T-helper 22 cell (primary cell): Measurements from ENCODE around the gene SLCO1A2.
"Not testable (repeated sequence)": the region's sequence is repeated elsewhere in the genome, so short reads cannot be mapped to it uniquely, and the experiment has no call there.

Experiments used
- DNase-seq: peaks from one replicate; pipeline ENCODE4 v3.0.0-alpha.2; 2020; ENCODE audit warnings: low read depth

SLCO1A2 gene, protein sequence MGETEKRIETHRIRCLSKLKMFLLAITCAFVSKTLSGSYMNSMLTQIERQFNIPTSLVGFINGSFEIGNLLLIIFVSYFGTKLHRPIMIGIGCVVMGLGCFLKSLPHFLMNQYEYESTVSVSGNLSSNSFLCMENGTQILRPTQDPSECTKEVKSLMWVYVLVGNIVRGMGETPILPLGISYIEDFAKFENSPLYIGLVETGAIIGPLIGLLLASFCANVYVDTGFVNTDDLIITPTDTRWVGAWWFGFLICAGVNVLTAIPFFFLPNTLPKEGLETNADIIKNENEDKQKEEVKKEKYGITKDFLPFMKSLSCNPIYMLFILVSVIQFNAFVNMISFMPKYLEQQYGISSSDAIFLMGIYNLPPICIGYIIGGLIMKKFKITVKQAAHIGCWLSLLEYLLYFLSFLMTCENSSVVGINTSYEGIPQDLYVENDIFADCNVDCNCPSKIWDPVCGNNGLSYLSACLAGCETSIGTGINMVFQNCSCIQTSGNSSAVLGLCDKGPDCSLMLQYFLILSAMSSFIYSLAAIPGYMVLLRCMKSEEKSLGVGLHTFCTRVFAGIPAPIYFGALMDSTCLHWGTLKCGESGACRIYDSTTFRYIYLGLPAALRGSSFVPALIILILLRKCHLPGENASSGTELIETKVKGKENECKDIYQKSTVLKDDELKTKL

DNA sequence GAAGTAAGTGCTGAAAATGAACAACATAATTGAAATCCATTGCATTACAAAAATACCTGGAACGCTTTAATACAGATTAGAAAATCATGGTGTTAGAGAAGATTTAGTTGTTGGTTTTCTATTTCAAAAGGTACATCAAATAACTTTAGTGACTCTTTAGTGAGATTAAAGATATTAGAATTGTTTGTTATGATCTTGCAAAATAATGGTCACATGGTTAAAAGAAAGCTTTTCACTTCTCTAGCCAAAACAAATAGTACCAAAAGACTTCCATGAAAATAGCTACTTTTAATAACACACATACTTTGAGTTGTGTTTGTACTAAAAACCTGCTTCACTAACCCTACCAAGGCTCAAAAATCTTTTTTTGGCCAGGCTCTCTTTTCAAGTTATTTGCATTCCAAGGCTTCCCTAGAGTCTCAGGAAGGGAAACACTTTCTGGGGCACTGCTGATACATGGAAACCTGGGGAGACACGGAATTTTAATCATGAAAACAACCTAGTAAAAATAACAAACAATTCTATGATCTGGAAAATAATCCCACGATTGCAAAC, at the start of gene SLCO1A2:
TSS of gene SLCO1A2 (minus strand) at position 147 of the 555 bp plus-strand sequence. CDS start 270 bp downstream, outside the sequence.
- no peak for DNase-seq

GRCh38 chr12:21384261-21384660, 49.5 kb upstream of the SLCO1A2 start:
- no peak for DNase-seq

DNA sequence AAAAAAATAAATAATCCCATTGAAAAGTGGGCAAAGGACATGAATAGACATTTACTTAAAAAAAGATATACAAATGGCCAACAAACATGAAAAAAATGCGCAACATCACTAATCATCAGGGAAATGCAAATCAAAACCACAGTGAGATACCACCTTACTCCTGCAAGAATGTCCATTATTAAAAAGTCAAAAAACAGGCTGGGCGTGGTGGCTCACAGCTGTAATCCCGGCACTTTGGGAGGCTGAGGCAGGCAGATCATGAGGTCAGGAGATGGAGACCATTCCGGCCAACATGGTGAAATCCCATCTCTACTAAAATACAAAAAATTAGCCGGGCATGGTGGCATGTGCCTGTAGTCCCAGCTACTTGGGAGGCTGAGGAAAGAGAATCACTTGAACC, 46.6 kb upstream of the SLCO1A2 start:
- not testable (repeated sequence) for DNase-seq

- DNase-seq: no peak
Measured at GRCh38 chr12:21379218-21379617, 44.5 kb upstream of the SLCO1A2 start.

DNA sequence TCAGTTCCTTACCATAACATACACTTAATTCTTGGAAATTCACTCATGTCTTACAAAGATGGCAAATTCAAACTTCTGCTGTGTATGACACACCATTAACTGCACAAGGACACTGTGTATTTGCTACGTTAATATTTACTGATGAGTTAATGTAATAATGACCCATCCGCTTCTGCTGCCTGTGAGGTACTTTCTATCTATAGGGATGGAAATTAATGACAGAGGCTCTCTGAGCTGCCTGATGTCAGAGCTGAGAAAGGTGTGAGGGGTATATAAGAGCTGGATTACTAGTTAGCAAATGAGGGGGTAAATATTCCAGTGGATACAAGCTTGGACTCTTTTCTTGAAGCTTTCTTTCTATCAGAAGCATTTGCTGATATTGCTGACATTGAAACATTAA, 37.9 kb upstream of the SLCO1A2 start, which contains the start of gene IAPP:
TSS of gene IAPP (plus strand) at position 301 of the 400 bp plus-strand sequence. CDS start 450 bp downstream, outside the sequence.
- no peak for DNase-seq

GRCh38 chr12:21370845-21371449, 36.2 kb upstream of the SLCO1A2 start:
- DNase-seq: no peak

DNA sequence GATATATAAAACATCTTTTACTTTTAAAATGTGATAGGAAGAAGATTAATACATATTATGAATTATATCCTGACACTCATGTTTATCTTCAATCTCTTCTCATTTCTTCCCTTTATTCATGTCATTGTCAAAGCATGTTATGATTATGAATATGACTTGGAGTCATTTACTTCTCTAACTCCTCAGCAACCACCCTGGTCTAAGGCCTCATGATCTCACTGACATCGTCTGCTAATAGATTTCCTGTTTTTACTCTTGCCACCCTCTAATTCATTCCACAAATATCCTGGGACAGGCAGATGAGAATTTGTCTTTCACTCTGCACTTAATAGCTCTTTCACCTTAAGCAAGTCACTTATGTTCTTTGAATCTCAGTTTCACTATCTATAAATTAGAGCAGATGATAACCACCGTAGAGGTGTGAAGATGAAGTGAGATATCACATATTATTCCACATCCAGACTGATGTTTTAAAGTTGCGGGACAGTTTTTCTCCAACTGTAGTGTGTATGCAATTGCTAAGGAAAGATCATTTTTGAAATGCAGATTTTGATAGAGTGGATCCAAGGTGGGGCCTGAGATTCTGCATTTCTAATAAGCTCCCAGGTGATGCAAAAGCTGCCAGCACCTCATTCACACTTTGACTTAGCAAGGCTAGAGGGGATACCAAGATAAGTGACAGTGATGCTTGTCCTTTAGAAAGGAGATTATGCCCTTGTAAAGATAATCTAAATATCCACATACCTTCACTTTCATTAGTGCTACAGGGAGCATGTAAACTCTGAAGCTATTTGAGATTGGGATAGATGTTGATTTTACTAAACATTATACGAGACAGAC, 34.6 kb upstream of the SLCO1A2 start:
- no peak for DNase-seq

GRCh38 chr12:21360632-21361031, 25.9 kb upstream of the SLCO1A2 start:
- DNase-seq: not testable (repeated sequence)

GRCh38 chr12:21354641-21355040, 19.9 kb upstream of the SLCO1A2 start:
- no peak for DNase-seq

GRCh38 chr12:21353948-21354347, 19.2 kb upstream of the SLCO1A2 start:
- DNase-seq: no peak

GRCh38 chr12:21353487-21353886, 18.8 kb upstream of the SLCO1A2 start:
- DNase-seq: no peak

DNA sequence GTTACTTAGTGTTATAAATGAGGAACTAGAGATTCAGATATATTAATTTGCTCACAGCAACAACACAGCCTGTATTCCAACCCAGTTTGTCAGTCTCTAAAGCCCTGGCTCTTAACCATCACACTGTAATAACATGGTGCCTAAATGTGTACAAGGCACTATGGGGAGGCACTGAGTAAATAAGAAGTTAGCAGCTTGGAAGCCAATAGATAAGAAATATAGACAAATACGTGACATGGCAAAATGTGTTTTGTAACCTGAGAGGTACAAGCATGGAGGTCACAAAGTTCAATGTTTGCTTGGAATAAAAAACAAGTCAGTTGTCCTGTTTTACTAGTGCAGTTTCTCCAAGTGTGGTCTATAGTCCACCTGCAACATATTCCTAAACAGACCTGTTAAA, 16.3 kb upstream of the SLCO1A2 start:
- no peak for DNase-seq

- no peak for DNase-seq
Measured at GRCh38 chr12:21346542-21347205, 12.0 kb upstream of the SLCO1A2 start.

- no peak for DNase-seq
Measured at GRCh38 chr12:21343636-21344035, 8.9 kb upstream of the SLCO1A2 start.

GRCh38 chr12:21341769-21342168, 7.1 kb upstream of the SLCO1A2 start:
- no peak for DNase-seq

DNA sequence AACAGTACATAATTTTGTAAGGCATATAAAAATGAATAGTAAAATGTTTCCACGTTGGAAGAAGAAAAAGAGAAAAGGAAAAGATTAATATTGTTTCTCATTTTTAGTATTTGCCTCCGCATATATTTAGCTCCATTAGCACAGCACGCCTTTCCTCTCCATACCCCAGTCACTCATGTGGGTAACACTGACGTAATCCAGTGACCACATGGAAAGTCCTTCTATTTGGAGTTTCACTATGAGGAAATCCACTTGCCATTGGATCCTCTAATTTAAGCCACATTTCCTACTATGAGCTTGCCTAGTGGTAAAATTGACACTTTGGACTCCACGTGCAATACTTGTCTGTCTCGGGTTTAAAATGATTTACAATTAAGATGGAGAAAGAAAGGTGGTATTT, 5.7 kb upstream of the SLCO1A2 start:
- DNase-seq: no peak

DNA sequence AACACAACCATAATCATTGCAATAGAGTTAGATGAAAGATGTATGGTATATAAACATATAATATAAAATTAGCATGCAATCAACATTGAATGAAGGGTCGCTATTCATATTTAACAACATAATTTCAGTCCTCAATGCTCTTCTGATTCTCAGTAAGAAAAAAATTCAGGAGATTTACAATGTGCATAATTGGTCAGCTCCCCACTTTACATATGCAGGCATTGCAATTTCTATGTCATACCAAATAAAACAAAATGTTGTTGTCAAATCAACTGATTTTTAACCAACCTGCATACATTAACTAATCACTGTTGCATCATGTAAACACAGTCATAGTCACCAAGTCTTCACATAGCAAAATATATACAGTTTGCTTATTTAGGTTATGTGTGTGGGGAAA, 5.2 kb upstream of the SLCO1A2 start:
- no peak for DNase-seq

DNA sequence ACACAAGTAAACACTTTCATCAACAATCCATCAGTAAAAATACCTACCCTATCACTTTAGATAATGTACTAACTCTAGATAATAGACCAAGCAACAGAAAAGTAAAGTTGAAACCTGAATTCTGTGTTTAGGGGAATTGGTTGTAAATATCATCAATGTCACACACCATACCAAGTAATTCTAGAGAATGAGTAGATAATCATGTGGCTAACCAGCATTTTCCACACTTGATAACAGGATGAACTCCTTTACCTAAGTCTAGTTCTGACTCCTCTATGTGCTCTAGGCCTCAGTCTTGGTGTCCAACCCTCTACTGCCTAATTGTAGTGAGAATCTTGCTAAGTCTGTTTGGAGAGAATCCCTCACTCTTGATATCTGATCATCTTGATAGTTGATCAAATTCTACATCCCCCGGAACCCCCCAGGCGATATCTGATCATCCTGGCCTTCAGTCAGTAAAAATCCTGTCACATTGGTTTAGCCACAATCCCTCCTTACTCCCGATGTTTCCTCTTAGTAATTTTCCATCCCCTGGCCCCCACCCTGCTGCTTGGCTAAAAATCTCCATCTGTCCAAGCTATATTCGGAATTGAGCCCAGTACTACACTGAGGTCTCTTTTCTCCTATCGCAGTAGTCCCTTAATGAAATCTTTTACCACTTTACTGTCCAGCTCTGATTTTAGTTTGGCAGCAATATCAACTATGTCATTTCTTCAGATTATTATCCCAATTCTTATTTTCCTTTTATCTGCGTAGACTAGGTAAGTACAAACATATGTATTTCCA, 3.4 kb upstream of the SLCO1A2 start:
- DNase-seq: no peak

- no peak for DNase-seq
Measured at GRCh38 chr12:21337453-21337852, 2.7 kb upstream of the SLCO1A2 start.

GRCh38 chr12:21336656-21337055, 1.9 kb upstream of the SLCO1A2 start:
- no peak for DNase-seq
